Measurements from ENCODE around the gene UPF2.

UPF2 gene

DNA sequence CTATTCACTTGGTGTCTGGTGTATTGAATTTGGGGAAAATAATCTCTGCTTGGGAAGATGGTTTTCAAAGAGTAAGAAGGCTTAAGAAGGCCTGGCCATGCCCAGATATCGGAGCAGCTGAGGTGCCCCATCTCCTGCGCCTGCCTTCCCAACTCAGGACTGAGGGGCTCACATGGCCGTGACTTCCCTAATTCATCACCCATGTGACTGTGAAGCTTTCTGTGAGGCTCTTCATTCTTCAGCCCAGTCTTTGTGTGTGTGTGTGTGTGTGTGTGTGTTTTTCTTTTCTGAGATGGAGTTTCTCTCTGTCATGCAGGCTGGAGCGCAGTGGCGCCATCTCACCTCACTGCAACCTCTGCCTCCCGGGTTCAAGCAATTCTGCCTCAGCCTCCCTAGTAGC lies 166.3 kb downstream of the UPF2 start:
- in situ Hi-C loops (cut with MboI; ENCODE audit: low pct_unique_long_range_greater_than_20kb, low sequenced_read_pairs): no loop called here
- DNase-seq: peak; percentile 24

GRCh38 chr10:11875494-11876281 lies 166.9 kb downstream of the UPF2 start:
- DNase-seq: no peak
- in situ Hi-C loops (cut with MboI; ENCODE audit: low pct_unique_long_range_greater_than_20kb, low sequenced_read_pairs): no loop called here

- peak; percentile 91 for DNase-seq
- in situ Hi-C loops (cut with MboI; ENCODE audit: low pct_unique_long_range_greater_than_20kb, low sequenced_read_pairs): no loop called here
Measured at GRCh38 chr10:11874568-11875493, 167.8 kb downstream of the UPF2 start.

GRCh38 chr10:11871466-11871865 lies 171.1 kb downstream of the UPF2 start:
- in situ Hi-C loops (cut with MboI; ENCODE audit: low pct_unique_long_range_greater_than_20kb, low sequenced_read_pairs): no loop called here
- peak; percentile 53 for DNase-seq

GRCh38 chr10:11870900-11871400 lies 171.7 kb downstream of the UPF2 start:
- in situ Hi-C loops (cut with MboI; ENCODE audit: low pct_unique_long_range_greater_than_20kb, low sequenced_read_pairs): no loop called here
- DNase-seq: no peak

DNA sequence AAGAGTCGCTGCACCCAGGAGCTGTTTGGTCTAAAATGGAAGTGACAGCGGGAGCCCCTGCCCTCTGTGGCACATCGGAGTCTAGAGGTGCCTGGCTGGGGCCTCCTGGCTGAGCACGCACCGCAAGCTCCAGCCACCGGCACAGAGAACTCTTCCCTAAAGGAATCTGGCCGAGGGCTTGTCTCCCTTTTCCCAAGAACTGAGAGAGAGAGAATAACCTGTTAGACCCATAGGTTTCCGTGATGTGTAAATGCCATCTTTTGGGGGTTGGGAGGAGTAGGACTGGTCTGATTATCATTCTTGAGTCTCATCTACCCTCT lies 172.2 kb downstream of the UPF2 start:
- in situ Hi-C loops (cut with MboI; ENCODE audit: low pct_unique_long_range_greater_than_20kb, low sequenced_read_pairs): no loop called here
- DNase-seq: no peak

Measured in KBM-7 (cell line).